IPS-20b (cell line): Measurements from ENCODE around the gene ABHD17C.
A peak's percentile ranks its signal among the peaks of the same experiment; 100 is the strongest.

Source experiments
- H3K27ac ChIP-seq: one replicate; pipeline ENCODE4 v1.5.1; 2013; ENCODE audit warnings: low read length
- H3K27me3 ChIP-seq: 2 replicates; pipeline ENCODE4 v1.6.1; 2013; ENCODE audit warnings: mild to moderate bottlenecking, low read length, inconsistent platforms; ENCODE audit not compliant: insufficient read depth
- H3K36me3 ChIP-seq: 2 replicates; pipeline ENCODE4 v1.6.1; 2013; ENCODE audit warnings: low read depth, mild to moderate bottlenecking, inconsistent platforms, low read length, moderate library complexity; ENCODE audit not compliant: insufficient read depth
- H3K4me1 ChIP-seq: 2 replicates; pipeline ENCODE4 v1.6.1; 2013; ENCODE audit warnings: mild to moderate bottlenecking, control low read depth, inconsistent platforms, low read length, moderate library complexity; ENCODE audit not compliant: insufficient read depth
- H3K4me3 ChIP-seq: 2 replicates; pipeline ENCODE4 v1.5.1; 2013; ENCODE audit warnings: mild to moderate bottlenecking, low read length, inconsistent platforms
- H3K9ac ChIP-seq: 2 replicates; pipeline ENCODE4 v1.6.1; 2013; ENCODE audit warnings: low read depth, mild to moderate bottlenecking, inconsistent platforms, low read length, moderate library complexity
- H3K9me3 ChIP-seq: 2 replicates; pipeline ENCODE4 v1.6.1; 2013; ENCODE audit warnings: mild to moderate bottlenecking, low read depth, low read length, inconsistent platforms; ENCODE audit not compliant: insufficient read depth

Gene ABHD17C

GRCh38 chr15:80693682-80694610, 1.2 kb upstream of the ABHD17C start:
- no peaks in the 10 kb centered on the region for H3K9me3 ChIP-seq
- peaks cover 7% of the 10 kb centered on the region; the same call in 1 of the 2 replicates for H3K4me1 ChIP-seq
- H3K4me3 ChIP-seq = peak overlapping the region; percentile 82
- no peak overlapping the region for H3K27ac ChIP-seq
- peaks cover 31% of the 10 kb centered on the region for H3K27me3 ChIP-seq
- H3K36me3 ChIP-seq = no peaks in the 10 kb centered on the region
- H3K9ac ChIP-seq = peak overlapping the region; percentile 72

GRCh38 chr15:80694611-80695098, 455 bp upstream of the ABHD17C start:
- peak overlapping the region; percentile 72 for H3K9ac ChIP-seq
- H3K27ac ChIP-seq = no peak overlapping the region
- H3K4me3 ChIP-seq = peak overlapping the region; percentile 82
- no peaks in the 10 kb centered on the region for H3K36me3 ChIP-seq
- no peaks in the 10 kb centered on the region for H3K9me3 ChIP-seq
- H3K27me3 ChIP-seq = peaks cover 31% of the 10 kb centered on the region
- H3K4me1 ChIP-seq = peaks cover 7% of the 10 kb centered on the region; the same call in 1 of the 2 replicates

GRCh38 chr15:80695911-80696661, 976 bp downstream of the ABHD17C start:
- H3K27ac ChIP-seq = no peak overlapping the region
- H3K9ac ChIP-seq = peak overlapping the region; percentile 76; the same call in 1 of the 2 replicates
- H3K4me1 ChIP-seq = peaks cover 7% of the 10 kb centered on the region; the same call in 1 of the 2 replicates
- H3K27me3 ChIP-seq = peaks cover 31% of the 10 kb centered on the region
- no peaks in the 10 kb centered on the region for H3K9me3 ChIP-seq
- no peaks in the 10 kb centered on the region for H3K36me3 ChIP-seq
- peak overlapping the region; percentile 87 for H3K4me3 ChIP-seq

- Histone ChIP-seq H3K36me3 (no peaks in the 10 kb centered on the region), H3K4me1 (peaks cover 7% of the 10 kb centered on the region; the same call in 1 of the 2 replicates), H3K27me3 (peaks cover 31% of the 10 kb centered on the region), H3K27ac (no peak overlapping the region), H3K9me3 (no peaks in the 10 kb centered on the region), H3K4me3 (peak overlapping the region; percentile 87), H3K9ac (no peak overlapping the region)
Measured at GRCh38 chr15:80697075-80697685, 2.1 kb downstream of the ABHD17C start.

GRCh38 chr15:80698676-80699075, 3.6 kb downstream of the ABHD17C start:
- Histone ChIP-seq H3K27me3 (peaks cover 29% of the 10 kb centered on the region), H3K27ac (no peak overlapping the region), H3K9ac (no peak overlapping the region), H3K9me3 (no peaks in the 10 kb centered on the region), H3K4me3 (no peak overlapping the region), H3K4me1 (peaks cover 7% of the 10 kb centered on the region; the same call in 1 of the 2 replicates), H3K36me3 (no peaks in the 10 kb centered on the region)

- Histone ChIP-seq H3K27me3 (peaks cover 20% of the 10 kb centered on the region), H3K9ac (no peak overlapping the region), H3K4me3 (no peak overlapping the region), H3K27ac (no peak overlapping the region), H3K4me1 (peaks cover 7% of the 10 kb centered on the region; the same call in 1 of the 2 replicates), H3K36me3 (no peaks in the 10 kb centered on the region), H3K9me3 (no peaks in the 10 kb centered on the region)
Measured at GRCh38 chr15:80699981-80700380, 4.9 kb downstream of the ABHD17C start.

- Histone ChIP-seq H3K27ac (no peak overlapping the region), H3K4me1 (peaks cover 15% of the 10 kb centered on the region; the same call in 1 of the 2 replicates), H3K27me3 (peaks cover 7% of the 10 kb centered on the region), H3K9ac (no peak overlapping the region), H3K4me3 (no peak overlapping the region), H3K36me3 (no peaks in the 10 kb centered on the region), H3K9me3 (no peaks in the 10 kb centered on the region)
Measured at GRCh38 chr15:80701676-80702311, 6.7 kb downstream of the ABHD17C start.

GRCh38 chr15:80703081-80703480, 8.0 kb downstream of the ABHD17C start:
- no peaks in the 10 kb centered on the region for H3K27me3 ChIP-seq
- no peak overlapping the region for H3K4me3 ChIP-seq
- H3K9ac ChIP-seq = no peak overlapping the region
- no peak overlapping the region for H3K27ac ChIP-seq
- no peaks in the 10 kb centered on the region for H3K36me3 ChIP-seq
- peaks cover 18% of the 10 kb centered on the region; the same call in 1 of the 2 replicates for H3K4me1 ChIP-seq
- H3K9me3 ChIP-seq = no peaks in the 10 kb centered on the region

GRCh38 chr15:80703965-80704364, 8.9 kb downstream of the ABHD17C start:
- Histone ChIP-seq H3K4me1 (peaks cover 18% of the 10 kb centered on the region; the same call in 1 of the 2 replicates), H3K27ac (no peak overlapping the region), H3K4me3 (no peak overlapping the region), H3K9ac (no peak overlapping the region), H3K36me3 (no peaks in the 10 kb centered on the region), H3K27me3 (no peaks in the 10 kb centered on the region), H3K9me3 (no peaks in the 10 kb centered on the region)

GRCh38 chr15:80706161-80706560, 11.1 kb downstream of the ABHD17C start:
- no peak overlapping the region for H3K27ac ChIP-seq
- H3K4me1 ChIP-seq = peaks cover 18% of the 10 kb centered on the region; the same call in 1 of the 2 replicates
- peak overlapping the region; percentile 33; the same call in 1 of the 2 replicates for H3K9ac ChIP-seq
- H3K9me3 ChIP-seq = no peaks in the 10 kb centered on the region
- peak overlapping the region; percentile 25; the same call in 1 of the 2 replicates for H3K4me3 ChIP-seq
- H3K27me3 ChIP-seq = no peaks in the 10 kb centered on the region
- no peaks in the 10 kb centered on the region for H3K36me3 ChIP-seq

- Histone ChIP-seq H3K27ac (no peak overlapping the region), H3K9me3 (no peaks in the 10 kb centered on the region), H3K36me3 (no peaks in the 10 kb centered on the region), H3K4me1 (peaks cover 23% of the 10 kb centered on the region; the same call in 1 of the 2 replicates), H3K4me3 (no peak overlapping the region), H3K27me3 (no peaks in the 10 kb centered on the region), H3K9ac (no peak overlapping the region)
Measured at GRCh38 chr15:80709542-80709941, 14.4 kb downstream of the ABHD17C start.
